H9 (cell line): ENCODE measurements around the gene SLC4A9. TPM values are rescaled to one million over a fixed set of nuclear protein-coding genes. Genes with fewer than 3 reads are reported as not detected.

Source experiments
- DNase-seq: peaks from one replicate; pipeline ENCODE4 v3.0.0-alpha.2; 2017
- H2AFZ ChIP-seq: one replicate; pipeline ENCODE4 v1.6.1; 2013; ENCODE audit warnings: mild to moderate bottlenecking, low read length, control low read depth, moderate library complexity
- H2AK5ac ChIP-seq: 2 replicates; pipeline ENCODE4 v1.6.1; 2013; ENCODE audit warnings: low read length, control low read depth, mixed read lengths; ENCODE audit not compliant: insufficient read length
- H2BK120ac ChIP-seq: one replicate; pipeline ENCODE4 v1.6.1; 2013; ENCODE audit warnings: low read depth, mild to moderate bottlenecking, low read length, control low read depth, inconsistent platforms; ENCODE audit not compliant: poor library complexity, severe bottlenecking
- H2BK12ac ChIP-seq: 2 replicates; pipeline ENCODE4 v1.6.1; 2013; ENCODE audit warnings: low read length, control low read depth, mixed read lengths, low read depth; ENCODE audit not compliant: insufficient read length
- H2BK15ac ChIP-seq: 2 replicates; pipeline ENCODE4 v1.6.1; 2013; ENCODE audit warnings: low read depth, low read length, control low read depth
- H2BK20ac ChIP-seq: one replicate; pipeline ENCODE4 v1.6.1; 2013; ENCODE audit warnings: low read depth, mild to moderate bottlenecking, low read length, control low read depth, inconsistent platforms; ENCODE audit not compliant: poor library complexity, severe bottlenecking
- H2BK5ac ChIP-seq: 2 replicates; pipeline ENCODE4 v1.6.1; 2013; ENCODE audit warnings: low read length, control low read depth, mixed read lengths; ENCODE audit not compliant: insufficient read length
- H3K14ac ChIP-seq: 2 replicates; pipeline ENCODE4 v1.6.1; 2013; ENCODE audit warnings: low read length, control low read depth; ENCODE audit not compliant: insufficient read depth
- H3K18ac ChIP-seq: 2 replicates; pipeline ENCODE4 v1.6.1; 2013; ENCODE audit warnings: low read depth, mild to moderate bottlenecking, mixed read lengths, low read length, control low read depth; ENCODE audit not compliant: insufficient read length
- H3K23ac ChIP-seq: 2 replicates; pipeline ENCODE4 v1.6.1; 2013; ENCODE audit warnings: low read length, control low read depth, mixed read lengths, low read depth; ENCODE audit not compliant: insufficient read length
- H3K23me2 ChIP-seq: 2 replicates; pipeline ENCODE4 v1.6.1; 2013; ENCODE audit warnings: low read depth, mild to moderate bottlenecking, mixed read lengths, low read length, control low read depth; ENCODE audit not compliant: insufficient read length, poor library complexity, severe bottlenecking
- H3K27ac ChIP-seq: 2 replicates; pipeline ENCODE4 v1.5.1; 2013; ENCODE audit warnings: low read length, control low read depth, mixed read lengths, low read depth; ENCODE audit not compliant: insufficient read length
- H3K27me3 ChIP-seq: 2 replicates; pipeline ENCODE4 v1.6.1; 2013; ENCODE audit warnings: low read length, control low read depth, inconsistent platforms; ENCODE audit not compliant: insufficient read depth
- H3K4ac ChIP-seq: 2 replicates; pipeline ENCODE4 v1.6.1; 2013; ENCODE audit warnings: low read depth, mild to moderate bottlenecking, control low read depth, inconsistent platforms, low read length, moderate library complexity
- H3K4me1 ChIP-seq: 2 replicates; pipeline ENCODE4 v1.6.1; 2013; ENCODE audit warnings: low read length, control low read depth, inconsistent platforms; ENCODE audit not compliant: insufficient read depth
- H3K4me2 ChIP-seq: 2 replicates; pipeline ENCODE4 v1.6.1; 2013; ENCODE audit warnings: low read length, control low read depth, mixed read lengths; ENCODE audit not compliant: insufficient read length, insufficient read depth
- H3K56ac ChIP-seq: 2 replicates; pipeline ENCODE4 v1.6.1; 2013; ENCODE audit warnings: low read depth, mild to moderate bottlenecking, mixed read lengths, low read length, control low read depth; ENCODE audit not compliant: insufficient read length
- H3K79me1 ChIP-seq: 2 replicates; pipeline ENCODE4 v1.6.1; 2013; ENCODE audit warnings: low read depth, mild to moderate bottlenecking, moderate library complexity, low read length, control low read depth, inconsistent platforms; ENCODE audit not compliant: insufficient read depth, poor library complexity, severe bottlenecking
- H3K79me2 ChIP-seq: 2 replicates; pipeline ENCODE4 v1.6.1; 2013; ENCODE audit warnings: low read length, control low read depth, inconsistent platforms; ENCODE audit not compliant: insufficient read depth
- H3K9ac ChIP-seq: 2 replicates; pipeline ENCODE4 v1.6.1; 2013; ENCODE audit warnings: low read length, control low read depth, mixed read lengths; ENCODE audit not compliant: insufficient read length; ENCODE audit errors: extremely low read depth
- H3K9me3 ChIP-seq: one replicate; pipeline ENCODE4 v1.6.1; 2013; ENCODE audit warnings: low read depth, low read length, inconsistent platforms; ENCODE audit not compliant: control insufficient read depth
- H3T11ph ChIP-seq: one replicate; pipeline ENCODE4 v1.6.1; 2013; ENCODE audit warnings: mild to moderate bottlenecking, low read length, control low read depth, inconsistent platforms
- H4K20me1 ChIP-seq: one replicate; pipeline ENCODE4 v1.6.1; 2013; ENCODE audit not compliant: control insufficient read depth, insufficient read length, insufficient read depth
- H4K5ac ChIP-seq: 2 replicates; pipeline ENCODE4 v1.6.1; 2013; ENCODE audit warnings: low read depth, mild to moderate bottlenecking, mixed read lengths, low read length, control low read depth; ENCODE audit not compliant: insufficient read length
- H4K8ac ChIP-seq: replicated peaks from 2 replicates; pipeline ENCODE4 v1.6.1; 2013; ENCODE audit warnings: low read length, control low read depth, mixed read lengths, low read depth; ENCODE audit not compliant: insufficient read length
- H4K91ac ChIP-seq: 2 replicates; pipeline ENCODE4 v1.6.1; 2013; ENCODE audit warnings: low read depth, mild to moderate bottlenecking, moderate library complexity, mixed read lengths, low read length, control low read depth; ENCODE audit not compliant: insufficient read length
- H3K27ac Mint-ChIP-seq, 3 experiments: 2 replicates in 2 of 3; 3 replicates in 1 of 3; pipeline ENCODE4 v1.8.0; 2020 to 2021; ENCODE audit warnings: mixed read lengths in 3 of 3, mild to moderate bottlenecking in 1 of 3, moderate library complexity in 1 of 3
- H3K27me3 Mint-ChIP-seq: 2 replicates; pipeline ENCODE4 v1.8.0; 2021; ENCODE audit warnings: low read depth, mild to moderate bottlenecking, moderate library complexity, mixed read lengths
- H3K36me3 Mint-ChIP-seq, 3 experiments: 2 replicates in 2 of 3; 3 replicates in 1 of 3; pipeline ENCODE4 v1.8.0; 2020 to 2021; ENCODE audit warnings: low read depth in 3 of 3, mixed read lengths in 3 of 3; ENCODE audit not compliant: insufficient read depth in 1 of 3
- H3K4me1 Mint-ChIP-seq, 2 experiments: 2 replicates each; pipeline ENCODE4 v1.8.0; 2020; ENCODE audit warnings: mixed read lengths in 2 of 2
- H3K4me3 Mint-ChIP-seq, 2 experiments: 2 replicates in 1 of 2; 3 replicates in 1 of 2; pipeline ENCODE4 v1.8.0; 2020 to 2021; ENCODE audit warnings: mild to moderate bottlenecking in 2 of 2, mixed read lengths in 2 of 2, moderate library complexity in 1 of 2
- H3K9me3 Mint-ChIP-seq, 2 experiments: 2 replicates in 1 of 2; 3 replicates in 1 of 2; pipeline ENCODE4 v1.8.0; 2020; ENCODE audit warnings: mild to moderate bottlenecking in 2 of 2, mixed read lengths in 2 of 2, moderate library complexity in 1 of 2
- whole genome bisulfite sequencing: extraction: QIAGEN DNeasy Blood & Tissue Kit; methylation state at CpG from one replicate; pipeline ENCODE4 v1.1.7; 2013; ENCODE audit warnings: missing lambda C conversion rate, low lambda C conversion rate, mixed read lengths; ENCODE audit not compliant: insufficient read length; ENCODE audit errors: extremely low coverage; 5-methylcytosine and 5-hydroxymethylcytosine counted together
- total RNA-seq: library from RNA; stranded (reverse); gene quantifications from 2 replicates; pipeline ENCODE4 v1.2.1, GENCODE V29; 2021
- TF ChIP-seq, protein P1 (sequence below): fragments of 200-600 bp; sonication (generic); conservative IDR thresholded peaks from 3 replicates; pipeline ENCODE4 v1.8.0; 2021; ENCODE audit warnings: antibody characterized with exemption, mild to moderate bottlenecking

The SLC4A9 gene
- total RNA-seq, 1 experiment from 2014 or later, result 0.07 TPM

- no peak overlapping the region for H2BK15ac ChIP-seq
- no peak overlapping the region for H2BK120ac ChIP-seq
- no peak overlapping the region for H2BK20ac ChIP-seq
- H4K91ac ChIP-seq, result no peak overlapping the region
- DNase-seq, result no peak
- no peaks in the 10 kb centered on the region for H3K23me2 ChIP-seq
- no peak overlapping the region for H2BK5ac ChIP-seq
- no peak overlapping the region for H4K5ac ChIP-seq
- H4K20me1 ChIP-seq, result no peaks in the 10 kb centered on the region
- WGBS, result no CpG with 5 or more reads among the region's 1 CpG
- Mint-ChIP-seq H3K9me3 (no peaks in the 10 kb centered on the region), H3K4me3 (no peak overlapping the region), H3K36me3 (peaks cover 0 to 16% (median 0%) of the 10 kb centered on the region in 3 experiments; a peak in 4 of 7 replicates), H3K27me3 (no peaks in the 10 kb centered on the region), H3K4me1 (peaks cover 0 to 2% of the 10 kb centered on the region in 2 experiments; a peak in 1 of 4 replicates), H3K27ac (peak overlapping the region in 1 of 3 experiments; percentile 39; a peak in 1 of 7 replicates)
- no peak overlapping the region for H2AK5ac ChIP-seq
- no peak overlapping the region for H3T11ph ChIP-seq
- no peak overlapping the region for H3K18ac ChIP-seq
- no peak overlapping the region for H3K4me2 ChIP-seq
- no peak overlapping the region for H2BK12ac ChIP-seq
- H3K9ac ChIP-seq, result no peak overlapping the region
- H3K4ac ChIP-seq, result no peak overlapping the region
- no peaks in the 10 kb centered on the region for H3K79me2 ChIP-seq
- no peaks in the 10 kb centered on the region for H3K27me3 ChIP-seq
- H2AFZ ChIP-seq, result no peak overlapping the region
- H3K79me1 ChIP-seq, result no peaks in the 10 kb centered on the region
- H3K4me1 ChIP-seq, result no peaks in the 10 kb centered on the region; the same call in 1 of the 2 replicates
- no peaks in the 10 kb centered on the region for H3K9me3 ChIP-seq
- H3K27ac ChIP-seq, result no peak overlapping the region
- H3K56ac ChIP-seq, result no peak overlapping the region
- H3K14ac ChIP-seq, result no peak overlapping the region
- no peak overlapping the region for H3K23ac ChIP-seq
- TF ChIP-seq, protein P1, sequence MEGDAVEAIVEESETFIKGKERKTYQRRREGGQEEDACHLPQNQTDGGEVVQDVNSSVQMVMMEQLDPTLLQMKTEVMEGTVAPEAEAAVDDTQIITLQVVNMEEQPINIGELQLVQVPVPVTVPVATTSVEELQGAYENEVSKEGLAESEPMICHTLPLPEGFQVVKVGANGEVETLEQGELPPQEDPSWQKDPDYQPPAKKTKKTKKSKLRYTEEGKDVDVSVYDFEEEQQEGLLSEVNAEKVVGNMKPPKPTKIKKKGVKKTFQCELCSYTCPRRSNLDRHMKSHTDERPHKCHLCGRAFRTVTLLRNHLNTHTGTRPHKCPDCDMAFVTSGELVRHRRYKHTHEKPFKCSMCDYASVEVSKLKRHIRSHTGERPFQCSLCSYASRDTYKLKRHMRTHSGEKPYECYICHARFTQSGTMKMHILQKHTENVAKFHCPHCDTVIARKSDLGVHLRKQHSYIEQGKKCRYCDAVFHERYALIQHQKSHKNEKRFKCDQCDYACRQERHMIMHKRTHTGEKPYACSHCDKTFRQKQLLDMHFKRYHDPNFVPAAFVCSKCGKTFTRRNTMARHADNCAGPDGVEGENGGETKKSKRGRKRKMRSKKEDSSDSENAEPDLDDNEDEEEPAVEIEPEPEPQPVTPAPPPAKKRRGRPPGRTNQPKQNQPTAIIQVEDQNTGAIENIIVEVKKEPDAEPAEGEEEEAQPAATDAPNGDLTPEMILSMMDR, result no peak
- no peak overlapping the region for H4K8ac ChIP-seq
These were observed 22.1 kb upstream of the SLC4A9 start for GRCh38 chr5:140337880-140338279.
